ENCODE data around the gene KRTAP1-1. TPM values are rescaled to one million over a fixed set of nuclear protein-coding genes. Genes with fewer than 3 reads are reported as not detected.

The KRTAP1-1 gene
- total RNA-seq, 4 donors from 2014 or later: not detected

- Histone ChIP-seq H3K4me1 (no peaks in the 10 kb centered on the region), H3K27ac (no peak overlapping the region), H3K9me3 (no peaks in the 10 kb centered on the region), H3K4me3 (no peak overlapping the region), H3K27me3 (no peaks in the 10 kb centered on the region), H3K36me3 (no peaks in the 10 kb centered on the region)
- in situ Hi-C loops (cut with MboI; ENCODE audit: low pct_ligation_motif_present in 1 of 4, low pct_unique_long_range_greater_than_20kb in 1 of 4, low sequenced_read_pairs in 3 of 4): no loop called here
- TF ChIP-seq POLR2A (IDR thresholded peaks at IDR 0.05): no peak
- no peak for TF ChIP-seq EP300 (IDR thresholded peaks at IDR 0.05; ENCODE audit: low read depth)
- no peak for TF ChIP-seq POLR2AphosphoS5 (IDR thresholded peaks at IDR 0.05)
- TF ChIP-seq CTCF (IDR thresholded peaks at IDR 0.05): no peak
- intact Hi-C loops (cut with DNase I; ENCODE audit: low total_unique reads): no loop called here
- DNase-seq: no peak
- 97 to 100% methylated on average over 1 to 3 of the region's 3 CpGs for WGBS, 2 donors (ENCODE audit: low coverage in 1 of 2)
These were observed 21.8 kb downstream of the KRTAP1-1 start for GRCh38 chr17:41019415-41019814.

GRCh38 chr17:41018541-41018940, 22.7 kb downstream of the KRTAP1-1 start:
- intact Hi-C loops (cut with DNase I; ENCODE audit: low total_unique reads) (no loop called here), in situ Hi-C loops (cut with MboI; ENCODE audit: low pct_ligation_motif_present in 1 of 4, low pct_unique_long_range_greater_than_20kb in 1 of 4, low sequenced_read_pairs in 3 of 4) (no loop called here)
- TF ChIP-seq POLR2AphosphoS5 (IDR thresholded peaks at IDR 0.05) (no peak), EP300 (IDR thresholded peaks at IDR 0.05; ENCODE audit: low read depth) (no peak), CTCF (IDR thresholded peaks at IDR 0.05) (no peak), POLR2A (IDR thresholded peaks at IDR 0.05) (no peak)
- H3K4me3 ChIP-seq: no peak overlapping the region
- 43 to 78% methylated on average over 1 to 3 of the region's 3 CpGs for WGBS, 2 donors (ENCODE audit: low coverage in 1 of 2)
- no peaks in the 10 kb centered on the region for H3K4me1 ChIP-seq
- no peaks in the 10 kb centered on the region for H3K27me3 ChIP-seq
- no peak overlapping the region for H3K27ac ChIP-seq
- no peaks in the 10 kb centered on the region for H3K36me3 ChIP-seq
- no peak for DNase-seq
- H3K9me3 ChIP-seq: no peaks in the 10 kb centered on the region

GRCh38 chr17:41016578-41017215, 24.6 kb downstream of the KRTAP1-1 start:
- Histone ChIP-seq H3K36me3 (no peaks in the 10 kb centered on the region), H3K27ac (no peak overlapping the region), H3K4me3 (no peak overlapping the region), H3K27me3 (no peaks in the 10 kb centered on the region), H3K4me1 (no peaks in the 10 kb centered on the region), H3K9me3 (no peaks in the 10 kb centered on the region)
- TF ChIP-seq POLR2AphosphoS5 (IDR thresholded peaks at IDR 0.05) (no peak), EP300 (IDR thresholded peaks at IDR 0.05; ENCODE audit: low read depth) (no peak), CTCF (IDR thresholded peaks at IDR 0.05) (no peak), POLR2A (IDR thresholded peaks at IDR 0.05) (no peak)
- intact Hi-C loops (cut with DNase I; ENCODE audit: low total_unique reads) (no loop called here), in situ Hi-C loops (cut with MboI; ENCODE audit: low pct_ligation_motif_present in 1 of 4, low pct_unique_long_range_greater_than_20kb in 1 of 4, low sequenced_read_pairs in 3 of 4) (no loop called here)
- DNase-seq: no peak
- 41 to 85% methylated on average over 2 to 13 of the region's 13 CpGs for WGBS, 2 donors (ENCODE audit: low coverage in 1 of 2)

- no peak overlapping the region for H3K27ac ChIP-seq
- intact Hi-C loops (cut with DNase I; ENCODE audit: low total_unique reads): no loop called here
- in situ Hi-C loops (cut with MboI; ENCODE audit: low pct_ligation_motif_present in 1 of 4, low pct_unique_long_range_greater_than_20kb in 1 of 4, low sequenced_read_pairs in 3 of 4): no loop called here
- no peak overlapping the region for H3K4me3 ChIP-seq
- H3K27me3 ChIP-seq: no peaks in the 10 kb centered on the region
- WGBS, 2 donors (ENCODE audit: low coverage in 1 of 2): 70 to 77% methylated on average over 4 to 7 of the region's 7 CpGs
- TF ChIP-seq POLR2A (IDR thresholded peaks at IDR 0.05): no peak
- TF ChIP-seq POLR2AphosphoS5 (IDR thresholded peaks at IDR 0.05): no peak
- TF ChIP-seq EP300 (IDR thresholded peaks at IDR 0.05; ENCODE audit: low read depth): no peak
- no peak for TF ChIP-seq CTCF (IDR thresholded peaks at IDR 0.05)
- DNase-seq: no peak
- no peaks in the 10 kb centered on the region for H3K36me3 ChIP-seq
- H3K9me3 ChIP-seq: no peaks in the 10 kb centered on the region
- no peaks in the 10 kb centered on the region for H3K4me1 ChIP-seq
These were observed 25.8 kb downstream of the KRTAP1-1 start for GRCh38 chr17:41015454-41015853.
